CD14-positive monocyte (primary cell): ENCODE data around the gene TMEM219. TPM values are rescaled to one million over a fixed set of nuclear protein-coding genes. Genes with fewer than 3 reads are reported as not detected.
A peak's percentile ranks its signal among the peaks of the same experiment; 100 is the strongest.

Experiments used
- DNase-seq, 3 donors: peaks; one replicate each; pipeline ENCODE4 v3.0.0-alpha.2; 2011 to 2022
- H2AFZ ChIP-seq: 2 replicates; pipeline ENCODE4 v1.6.0; 2012; ENCODE audit warnings: mild to moderate bottlenecking, low read depth, low read length, inconsistent platforms; ENCODE audit not compliant: insufficient read depth, poor library complexity, severe bottlenecking
- H3K27ac ChIP-seq, 2 donors: 1 replicate in 1 of 2; 2 replicates in 1 of 2; pipeline ENCODE4 v1.5.1; 2012 to 2013; ENCODE audit warnings: low read length in 2 of 2, control low read depth in 1 of 2, inconsistent platforms in 1 of 2, low read depth in 1 of 2, mild to moderate bottlenecking in 1 of 2
- H3K27me3 ChIP-seq, 2 donors: one replicate each; pipeline versions ENCODE4 v1.6.0 to v1.6.1; 2011 to 2013; ENCODE audit warnings: low read length in 2 of 2; ENCODE audit not compliant: control insufficient read depth in 2 of 2, insufficient read depth in 2 of 2
- H3K36me3 ChIP-seq, 2 donors: replicated peaks in 1 of 2; 1 replicate in 1 of 2; 2 replicates in 1 of 2; pipeline versions ENCODE4 v1.5.1 to v1.6.1; 2012 to 2013; ENCODE audit warnings: low read length in 2 of 2, control low read depth in 1 of 2, inconsistent platforms in 1 of 2, mild to moderate bottlenecking in 1 of 2; ENCODE audit not compliant: insufficient read depth in 2 of 2, control insufficient read depth in 1 of 2
- H3K4me1 ChIP-seq, 2 donors: 1 replicate in 1 of 2; 2 replicates in 1 of 2; pipeline versions ENCODE4 v1.5.1 to v1.6.1; 2012 to 2013; ENCODE audit warnings: low read length in 2 of 2, control low read depth in 1 of 2, inconsistent platforms in 1 of 2, mild to moderate bottlenecking in 1 of 2, moderate library complexity in 1 of 2; ENCODE audit not compliant: insufficient read depth in 2 of 2, control insufficient read depth in 1 of 2
- H3K4me2 ChIP-seq: replicated peaks from 2 replicates; pipeline ENCODE3; 2012; ENCODE audit warnings: low read length, moderate library complexity, mild to moderate bottlenecking; ENCODE audit not compliant: poor library complexity, severe bottlenecking; ENCODE audit errors: extremely low read depth
- H3K4me3 ChIP-seq, 3 experiments: fragments of 200-600 bp in 1 of 3; sonication (generic) in 1 of 3; replicated peaks in 1 of 3; 1 replicate in 2 of 3; 2 replicates in 1 of 3; pipeline ENCODE4 v1.5.1; 2011 to 2013; ENCODE audit warnings: low read length in 3 of 3, mild to moderate bottlenecking in 3 of 3, control low read depth in 2 of 3, low read depth in 2 of 3, inconsistent platforms in 1 of 3, moderate library complexity in 1 of 3
- H3K79me2 ChIP-seq: 2 replicates; pipeline ENCODE4 v1.6.0; 2012; ENCODE audit warnings: mild to moderate bottlenecking, control low read depth, inconsistent platforms, low read length, moderate library complexity; ENCODE audit not compliant: insufficient read depth
- H3K9ac ChIP-seq: 2 replicates; pipeline ENCODE4 v1.6.0; 2017; ENCODE audit warnings: low read length, mild to moderate bottlenecking; ENCODE audit not compliant: insufficient read depth, poor library complexity, severe bottlenecking
- H3K9me3 ChIP-seq, 2 donors: replicated peaks in 1 of 2; 1 replicate in 1 of 2; 2 replicates in 1 of 2; pipeline versions ENCODE4 v1.5.1 to v1.6.1; 2012 to 2013; ENCODE audit warnings: low read length in 2 of 2, control low read depth in 1 of 2; ENCODE audit not compliant: control insufficient read depth in 1 of 2, insufficient read depth in 1 of 2
- H4K20me1 ChIP-seq: 2 replicates; pipeline ENCODE4 v1.6.0; 2012; ENCODE audit warnings: mild to moderate bottlenecking, low read length, control low read depth, moderate library complexity; ENCODE audit not compliant: insufficient read depth
- H3K27ac Mint-ChIP-seq, 7 donors: one replicate each; pipeline ENCODE4 v1.8.0; 2020; ENCODE audit warnings: mild to moderate bottlenecking in 7 of 7, mixed read lengths in 7 of 7, moderate library complexity in 6 of 7, inconsistent platforms in 2 of 7
- H3K27me3 Mint-ChIP-seq, 3 donors: one replicate each; pipeline ENCODE4 v1.8.0; 2021 to 2022; ENCODE audit warnings: low read depth in 3 of 3, mild to moderate bottlenecking in 3 of 3, mixed read lengths in 3 of 3, moderate library complexity in 3 of 3, inconsistent platforms in 1 of 3
- H3K36me3 Mint-ChIP-seq, 2 donors: one replicate each; pipeline ENCODE4 v1.8.0; 2020; ENCODE audit warnings: mixed read lengths in 2 of 2, inconsistent platforms in 1 of 2, mild to moderate bottlenecking in 1 of 2
- H3K4me1 Mint-ChIP-seq: one replicate; pipeline ENCODE4 v1.8.0; 2020; ENCODE audit warnings: mild to moderate bottlenecking, mixed read lengths
- H3K4me3 Mint-ChIP-seq, 2 donors: one replicate each; pipeline ENCODE4 v1.8.0; 2020; ENCODE audit warnings: mild to moderate bottlenecking in 2 of 2, mixed read lengths in 2 of 2, moderate library complexity in 1 of 2
- H3K9me3 Mint-ChIP-seq, 7 donors: one replicate each; pipeline ENCODE4 v1.8.0; 2020 to 2022; ENCODE audit warnings: mixed read lengths in 7 of 7, mild to moderate bottlenecking in 6 of 7, moderate library complexity in 6 of 7, inconsistent platforms in 2 of 7
- WGBS: methylation state at CpG from one replicate; pipeline ENCODE4 v1.1.5; 2013; ENCODE audit warnings: missing lambda C conversion rate; ENCODE audit not compliant: insufficient coverage; 5-methylcytosine and 5-hydroxymethylcytosine counted together
- intact Hi-C, 2 donors: fragments of 100-400 bp; cut with micrococcal nuclease; formaldehyde crosslinking; loops; one replicate each; pipeline versions ENCODE4 v1.15.0 to v1.15.1; 2023
- polyA plus RNA-seq, 3 donors: library from polyadenylated mRNA; depleted of rRNA in 1 of 3; unstranded in 2 of 3; stranded (reverse) in 1 of 3; fragments of 300-500 nt in 2 of 3; fragments of >200 nt in 1 of 3; fragmentation: Illumina TruSeq in 2 of 3; gene quantifications; 1 replicate in 2 of 3; 2 replicates in 1 of 3; pipeline ENCODE4 v1.2.3, GENCODE V29; 2012 to 2021
- TF ChIP-seq, protein P1 (sequence below): fragments of 200-600 bp; IDR thresholded peaks from one replicate; pipeline ENCODE4 v1.8.0; 2022; ENCODE audit warnings: antibody characterized with exemption, mild to moderate bottlenecking

Gene TMEM219
- polyA plus RNA-seq, 3 donors = 157 to 265 (median 227) TPM

DNA sequence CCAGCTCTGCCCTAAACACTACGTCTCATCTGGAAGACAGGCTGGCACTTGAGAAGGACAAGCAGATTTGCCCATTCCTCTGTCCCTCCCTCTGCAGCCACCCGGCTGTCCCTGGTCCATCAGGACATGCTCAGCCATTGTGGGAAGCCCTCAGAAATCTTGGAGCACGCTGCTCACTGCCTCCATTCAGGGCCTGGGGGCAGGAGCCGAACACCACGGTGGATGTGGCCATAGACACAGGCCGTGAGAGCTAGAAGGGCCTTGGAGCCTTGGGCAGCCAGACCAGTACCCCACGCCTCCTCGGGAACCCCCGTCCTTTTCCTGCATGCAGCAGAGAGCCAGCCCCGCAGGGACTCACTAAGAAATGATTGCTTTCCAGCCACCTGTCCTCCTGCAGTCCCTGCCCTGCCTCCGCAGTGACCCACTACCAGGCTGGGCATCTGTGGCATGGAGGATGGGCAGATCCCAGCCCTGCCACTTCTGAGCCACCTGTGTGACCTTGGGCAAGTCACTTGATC is 45.6 kb downstream of the TMEM219 start:
- WGBS = 82% methylated on average over 11 of the region's 11 CpGs
- peaks cover 0 to 12% of the 10 kb centered on the region in 2 donors for H3K9me3 ChIP-seq
- H3K36me3 Mint-ChIP-seq = peaks cover 14 to 20% of the 10 kb centered on the region in 2 donors
- H3K4me3 ChIP-seq = no peak overlapping the region
- peaks cover 7% of the 10 kb centered on the region for H3K4me1 Mint-ChIP-seq
- peaks cover 0 to 14% (median 3%) of the 10 kb centered on the region in 7 donors for H3K9me3 Mint-ChIP-seq
- DNase-seq = no peak
- peaks cover 10 to 17% of the 10 kb centered on the region in 2 donors for H3K4me1 ChIP-seq
- no peak overlapping the region for H3K4me3 Mint-ChIP-seq
- peaks cover 25 to 44% (median 35%) of the 10 kb centered on the region in 3 donors for H3K27me3 Mint-ChIP-seq
- peaks cover 2 to 14% of the 10 kb centered on the region in 2 donors for H3K36me3 ChIP-seq
- H3K4me2 ChIP-seq = no peak overlapping the region
- H3K9ac ChIP-seq = no peak overlapping the region
- no peak overlapping the region for H3K27ac ChIP-seq
- TF ChIP-seq, protein P1, sequence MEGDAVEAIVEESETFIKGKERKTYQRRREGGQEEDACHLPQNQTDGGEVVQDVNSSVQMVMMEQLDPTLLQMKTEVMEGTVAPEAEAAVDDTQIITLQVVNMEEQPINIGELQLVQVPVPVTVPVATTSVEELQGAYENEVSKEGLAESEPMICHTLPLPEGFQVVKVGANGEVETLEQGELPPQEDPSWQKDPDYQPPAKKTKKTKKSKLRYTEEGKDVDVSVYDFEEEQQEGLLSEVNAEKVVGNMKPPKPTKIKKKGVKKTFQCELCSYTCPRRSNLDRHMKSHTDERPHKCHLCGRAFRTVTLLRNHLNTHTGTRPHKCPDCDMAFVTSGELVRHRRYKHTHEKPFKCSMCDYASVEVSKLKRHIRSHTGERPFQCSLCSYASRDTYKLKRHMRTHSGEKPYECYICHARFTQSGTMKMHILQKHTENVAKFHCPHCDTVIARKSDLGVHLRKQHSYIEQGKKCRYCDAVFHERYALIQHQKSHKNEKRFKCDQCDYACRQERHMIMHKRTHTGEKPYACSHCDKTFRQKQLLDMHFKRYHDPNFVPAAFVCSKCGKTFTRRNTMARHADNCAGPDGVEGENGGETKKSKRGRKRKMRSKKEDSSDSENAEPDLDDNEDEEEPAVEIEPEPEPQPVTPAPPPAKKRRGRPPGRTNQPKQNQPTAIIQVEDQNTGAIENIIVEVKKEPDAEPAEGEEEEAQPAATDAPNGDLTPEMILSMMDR = no peak
- intact Hi-C loops = loop anchor here in 1 of 2 donors (5.0 kb wide), 2 partner anchors 60 to 310 kb away; no protein-coding TSS in a partner anchor
- H4K20me1 ChIP-seq = peaks cover 5% of the 10 kb centered on the region
- peaks cover 18 to 31% of the 10 kb centered on the region in 2 donors for H3K27me3 ChIP-seq
- H2AFZ ChIP-seq = no peak overlapping the region
- H3K79me2 ChIP-seq = no peaks in the 10 kb centered on the region
- H3K27ac Mint-ChIP-seq = no peak overlapping the region

GRCh38 chr16:30009085-30009862 is 47.4 kb downstream of the TMEM219 start:
- H3K27me3 Mint-ChIP-seq = peaks cover 33 to 57% (median 45%) of the 10 kb centered on the region in 3 donors
- H3K79me2 ChIP-seq = no peaks in the 10 kb centered on the region
- intact Hi-C loops = loop anchor here in 1 of 2 donors (5.0 kb wide), 2 partner anchors 62 to 312 kb away; no protein-coding TSS in a partner anchor
- no peak overlapping the region for H2AFZ ChIP-seq
- H3K4me1 ChIP-seq = peaks cover 10 to 17% of the 10 kb centered on the region in 2 donors
- H3K9me3 Mint-ChIP-seq = peaks cover 0 to 17% (median 3%) of the 10 kb centered on the region in 7 donors
- H3K4me2 ChIP-seq = no peak overlapping the region
- no peak overlapping the region for H3K9ac ChIP-seq
- peaks cover 2 to 4% of the 10 kb centered on the region in 2 donors for H3K36me3 Mint-ChIP-seq
- peak overlapping the region in 1 of 2 donors; percentile 37 for H3K4me3 Mint-ChIP-seq
- no peak overlapping the region for H3K4me3 ChIP-seq
- peaks cover 18 to 39% of the 10 kb centered on the region in 2 donors for H3K27me3 ChIP-seq
- H4K20me1 ChIP-seq = peaks cover 5% of the 10 kb centered on the region
- DNase-seq = no peak
- H3K9me3 ChIP-seq = peaks cover 0 to 12% of the 10 kb centered on the region in 2 donors
- no peak overlapping the region for H3K27ac ChIP-seq
- TF ChIP-seq, protein P1 = no peak
- peaks cover 7% of the 10 kb centered on the region for H3K4me1 Mint-ChIP-seq
- H3K36me3 ChIP-seq = no peaks in the 10 kb centered on the region
- WGBS = 64% methylated on average over 18 of the region's 26 CpGs
- no peak overlapping the region for H3K27ac Mint-ChIP-seq
